ENCODE measurements around the gene ABTB2. TPM values are rescaled to one million over a fixed set of nuclear protein-coding genes. Genes with fewer than 3 reads are reported as not detected.

The ABTB2 gene
- polyA plus RNA-seq, 1 donor from 2014 or later = 0.68 TPM

DNA sequence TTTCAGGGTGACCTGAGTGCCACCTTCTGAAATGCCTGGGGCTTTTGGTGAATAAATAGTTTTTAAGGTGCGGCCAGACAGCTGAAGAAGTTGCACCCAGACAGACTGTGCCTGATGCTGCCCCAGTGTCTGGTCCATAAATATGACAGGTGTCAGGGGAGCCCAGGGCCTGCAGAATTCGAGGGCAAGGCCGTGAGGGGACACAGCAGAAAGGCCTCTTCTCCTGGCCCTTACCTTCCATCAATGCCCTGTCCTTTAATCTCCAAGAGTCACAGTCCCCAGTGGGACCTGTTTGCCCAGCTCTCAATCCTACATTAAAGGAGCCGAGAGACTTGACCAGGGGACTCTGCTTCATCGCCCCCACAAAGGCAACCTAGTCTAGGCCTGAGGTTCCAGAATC is 206.6 kb downstream of the ABTB2 start:
- Histone ChIP-seq H3K9ac (ENCODE audit: low read length) (no peak overlapping the region), H3F3A (ENCODE audit: insufficient read depth, low read length, poor library complexity, severe bottlenecking) (no peaks in the 10 kb centered on the region), H3K79me2 (replicated peaks; ENCODE audit: insufficient read depth, low read length) (no peaks in the 10 kb centered on the region), H3K36me3 (ENCODE audit: insufficient read depth, low read length) (no peaks in the 10 kb centered on the region), H3K27ac (ENCODE audit: low read length) (no peak overlapping the region), H3K9me2 (ENCODE audit: insufficient read depth, low read length) (no peaks in the 10 kb centered on the region), H2AFZ (ENCODE audit: low read depth, low read length) (no peak overlapping the region), H4K20me1 (ENCODE audit: insufficient read depth) (no peaks in the 10 kb centered on the region), H3K4me3 (ENCODE audit: low read length) (no peak overlapping the region), H3K9me3 (ENCODE audit: low read length) (no peaks in the 10 kb centered on the region), H3K27me3 (ENCODE audit: insufficient read depth, low read depth, low read length) (no peaks in the 10 kb centered on the region), H3K4me2 (ENCODE audit: low read length) (no peak overlapping the region)
- no peak for TF ChIP-seq REST (IDR thresholded peaks at IDR 0.05; ENCODE audit: borderline replicate concordance)
- no peak for TF ChIP-seq RAD21 (conservative IDR thresholded peaks at IDR 0.05)
- TF ChIP-seq TAF1 (IDR thresholded peaks at IDR 0.05; ENCODE audit: low read depth) = no peak
- no peak for TF ChIP-seq EZH2 (IDR thresholded peaks at IDR 0.05; ENCODE audit: borderline replicate concordance, insufficient read depth, low read length, poor library complexity, severe bottlenecking)
- no peak for TF ChIP-seq SMC3 (conservative IDR thresholded peaks at IDR 0.05; ENCODE audit: poor library complexity)
- TF ChIP-seq POLR2AphosphoS5 (IDR thresholded peaks at IDR 0.05) = no peak
- no peak for TF ChIP-seq EP300 (conservative IDR thresholded peaks at IDR 0.05; ENCODE audit: poor library complexity, severe bottlenecking)
- TF ChIP-seq, protein P1, sequence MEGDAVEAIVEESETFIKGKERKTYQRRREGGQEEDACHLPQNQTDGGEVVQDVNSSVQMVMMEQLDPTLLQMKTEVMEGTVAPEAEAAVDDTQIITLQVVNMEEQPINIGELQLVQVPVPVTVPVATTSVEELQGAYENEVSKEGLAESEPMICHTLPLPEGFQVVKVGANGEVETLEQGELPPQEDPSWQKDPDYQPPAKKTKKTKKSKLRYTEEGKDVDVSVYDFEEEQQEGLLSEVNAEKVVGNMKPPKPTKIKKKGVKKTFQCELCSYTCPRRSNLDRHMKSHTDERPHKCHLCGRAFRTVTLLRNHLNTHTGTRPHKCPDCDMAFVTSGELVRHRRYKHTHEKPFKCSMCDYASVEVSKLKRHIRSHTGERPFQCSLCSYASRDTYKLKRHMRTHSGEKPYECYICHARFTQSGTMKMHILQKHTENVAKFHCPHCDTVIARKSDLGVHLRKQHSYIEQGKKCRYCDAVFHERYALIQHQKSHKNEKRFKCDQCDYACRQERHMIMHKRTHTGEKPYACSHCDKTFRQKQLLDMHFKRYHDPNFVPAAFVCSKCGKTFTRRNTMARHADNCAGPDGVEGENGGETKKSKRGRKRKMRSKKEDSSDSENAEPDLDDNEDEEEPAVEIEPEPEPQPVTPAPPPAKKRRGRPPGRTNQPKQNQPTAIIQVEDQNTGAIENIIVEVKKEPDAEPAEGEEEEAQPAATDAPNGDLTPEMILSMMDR (IDR thresholded peaks at IDR 0.05; ENCODE audit: poor library complexity, severe bottlenecking) = no peak

- H4K20me1 ChIP-seq (ENCODE audit: insufficient read depth) = no peaks in the 10 kb centered on the region
- TF ChIP-seq MXI1 (conservative IDR thresholded peaks at IDR 0.05; ENCODE audit: poor library complexity, severe bottlenecking) (no peak), EP300 (conservative IDR thresholded peaks at IDR 0.05; ENCODE audit: poor library complexity, severe bottlenecking) (no peak), POLR2AphosphoS5 (IDR thresholded peaks at IDR 0.05) (no peak), SMC3 (conservative IDR thresholded peaks at IDR 0.05; ENCODE audit: poor library complexity) (no peak), TAF1 (IDR thresholded peaks at IDR 0.05; ENCODE audit: low read depth) (no peak), EZH2 (IDR thresholded peaks at IDR 0.05; ENCODE audit: borderline replicate concordance, insufficient read depth, low read length, poor library complexity, severe bottlenecking) (no peak)
- TF ChIP-seq, protein P1 (IDR thresholded peaks at IDR 0.05; ENCODE audit: poor library complexity, severe bottlenecking) = no peak
- H3K27me3 ChIP-seq (ENCODE audit: insufficient read depth, low read depth, low read length) = no peaks in the 10 kb centered on the region
- H2AFZ ChIP-seq (ENCODE audit: low read depth, low read length) = no peak overlapping the region
- H3K9me3 ChIP-seq (ENCODE audit: low read length) = no peaks in the 10 kb centered on the region
- no peak overlapping the region for H3K9ac ChIP-seq (ENCODE audit: low read length)
- no peak overlapping the region for H3K4me3 ChIP-seq (ENCODE audit: low read length)
- no peaks in the 10 kb centered on the region for H3K9me2 ChIP-seq (ENCODE audit: insufficient read depth, low read length)
- H3F3A ChIP-seq (ENCODE audit: insufficient read depth, low read length, poor library complexity, severe bottlenecking) = no peaks in the 10 kb centered on the region
- no peak overlapping the region for H3K4me2 ChIP-seq (ENCODE audit: low read length)
- no peaks in the 10 kb centered on the region for H3K79me2 ChIP-seq (replicated peaks; ENCODE audit: insufficient read depth, low read length)
- no peak overlapping the region for H3K27ac ChIP-seq (ENCODE audit: low read length)
- H3K36me3 ChIP-seq (ENCODE audit: insufficient read depth, low read length) = no peaks in the 10 kb centered on the region
Observed at GRCh38 chr11:34150494-34151151, 207.2 kb downstream of the ABTB2 start.

All from neural cell (in vitro differentiated cells).